ENCODE measurements around the gene SYNC.

Gene SYNC

GRCh38 chr1:32702599-32703478 is at the start of gene SYNC:
Gene SYNC (minus strand): TSS chr1:32702770. CDS start chr1:32702660, 110 bp downstream.
- no peak for DNase-seq

DNA sequence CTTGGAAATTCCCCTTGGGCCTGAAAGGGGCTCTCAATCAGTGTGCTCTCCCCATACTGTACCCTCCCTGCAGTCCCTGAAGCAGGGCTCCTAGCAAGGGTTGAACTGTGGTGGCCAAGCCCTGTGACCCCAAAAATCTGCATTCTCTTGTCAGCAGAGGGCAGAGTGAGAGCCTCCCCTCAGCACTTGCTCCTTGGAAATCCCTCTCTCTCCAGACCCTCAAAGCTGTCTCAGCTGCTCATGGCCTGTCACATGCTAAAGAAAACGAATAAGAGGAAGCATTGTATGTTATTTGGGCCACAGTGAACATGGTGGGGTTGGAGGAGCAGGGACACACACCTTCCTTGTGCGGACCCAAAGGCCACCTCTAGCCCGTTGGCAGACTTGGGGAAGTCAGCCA is 47.2 kb upstream of the SYNC start:
- DNase-seq: no peak

DNA sequence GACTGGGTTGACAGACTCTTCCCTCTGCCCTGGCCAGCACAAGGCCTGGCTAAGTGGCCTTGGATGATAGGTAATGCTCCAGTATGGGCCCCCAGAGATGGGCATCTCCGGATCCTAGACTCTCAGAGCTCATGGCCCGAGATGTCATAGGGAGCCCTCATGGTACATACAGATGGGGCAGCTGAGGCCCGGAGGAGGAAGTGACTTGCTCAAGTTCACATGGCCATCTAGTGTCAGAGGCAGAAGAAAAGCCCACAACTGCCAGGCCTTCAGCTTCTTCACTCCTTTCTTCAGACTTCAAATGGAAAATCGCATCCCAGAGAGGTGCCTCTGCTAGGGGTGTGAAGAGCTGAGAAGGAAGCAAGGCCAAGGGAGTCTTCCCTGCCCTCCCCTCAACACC is 46.8 kb upstream of the SYNC start:
- DNase-seq: no peak

DNA sequence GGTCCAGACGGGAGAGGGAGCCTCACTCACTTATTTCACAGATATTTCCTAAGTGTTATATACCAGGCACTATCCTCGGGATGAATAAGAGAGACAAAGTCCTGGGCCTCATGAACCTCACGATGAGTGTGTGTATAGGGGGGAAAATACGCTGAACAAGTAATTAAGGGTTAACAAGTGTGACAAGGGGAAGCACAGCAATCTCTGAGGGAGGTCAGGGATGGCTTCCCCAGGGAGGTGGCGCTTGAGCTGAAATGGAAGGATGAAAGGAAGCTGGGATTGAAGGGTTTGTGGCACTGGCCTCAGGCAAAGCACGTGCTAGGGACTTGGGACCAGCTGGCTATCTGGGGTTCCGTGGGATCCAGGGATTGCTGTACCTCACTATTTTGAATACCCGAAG is 46.4 kb upstream of the SYNC start:
- no peak for DNase-seq

DNA sequence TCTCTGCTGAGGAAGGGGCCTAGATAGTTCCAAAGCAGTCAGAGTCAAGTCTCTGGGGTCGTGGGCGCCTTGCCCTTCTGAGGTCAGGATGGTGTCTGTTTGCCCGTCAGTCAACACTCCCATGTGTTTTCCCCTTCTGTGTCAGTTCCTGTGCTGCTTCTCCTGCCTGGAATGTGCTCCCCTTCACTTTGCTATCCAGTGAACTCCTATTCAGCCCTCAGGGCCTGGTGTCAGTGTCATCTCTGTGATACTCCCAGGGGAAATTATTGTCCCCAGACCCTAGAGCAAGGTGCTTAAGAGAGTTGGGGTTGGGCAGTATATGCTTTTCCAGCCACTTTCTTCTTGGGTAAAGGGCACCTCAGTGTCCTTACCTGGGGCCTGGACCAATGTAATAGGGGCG is 45.8 kb upstream of the SYNC start:
- no peak for DNase-seq

DNA sequence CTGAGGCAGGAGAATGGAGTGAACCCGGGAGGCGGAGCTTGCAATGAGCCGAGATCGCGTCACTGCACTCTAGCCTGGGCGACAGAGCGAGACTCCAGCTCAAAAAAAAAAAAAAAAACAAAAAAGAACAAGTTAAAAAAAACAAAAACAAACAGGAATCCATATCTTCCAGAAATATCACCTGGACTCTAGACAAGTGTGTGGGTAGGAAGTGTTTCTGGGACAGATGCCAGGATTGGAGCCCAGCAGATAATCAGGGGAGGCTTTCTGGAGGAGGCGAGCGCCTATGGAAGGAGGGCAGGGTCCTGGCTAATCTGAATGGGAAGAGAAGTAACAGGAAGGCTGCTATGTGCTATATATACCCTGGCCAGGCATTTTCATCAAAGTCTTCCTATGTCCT is 43.6 kb upstream of the SYNC start:
- no peak for DNase-seq

- no peak for DNase-seq
These were observed 41.5 kb upstream of the SYNC start for GRCh38 chr1:32744071-32744425.

- no peak for DNase-seq
These were observed 41.0 kb upstream of the SYNC start for GRCh38 chr1:32743380-32744070.

- no peak for DNase-seq
These were observed 40.4 kb upstream of the SYNC start for GRCh38 chr1:32742956-32743355.

GRCh38 chr1:32742199-32742947 is 39.8 kb upstream of the SYNC start:
- DNase-seq: no peak

GRCh38 chr1:32741413-32742198 is 39.0 kb upstream of the SYNC start:
- DNase-seq: no peak

DNA sequence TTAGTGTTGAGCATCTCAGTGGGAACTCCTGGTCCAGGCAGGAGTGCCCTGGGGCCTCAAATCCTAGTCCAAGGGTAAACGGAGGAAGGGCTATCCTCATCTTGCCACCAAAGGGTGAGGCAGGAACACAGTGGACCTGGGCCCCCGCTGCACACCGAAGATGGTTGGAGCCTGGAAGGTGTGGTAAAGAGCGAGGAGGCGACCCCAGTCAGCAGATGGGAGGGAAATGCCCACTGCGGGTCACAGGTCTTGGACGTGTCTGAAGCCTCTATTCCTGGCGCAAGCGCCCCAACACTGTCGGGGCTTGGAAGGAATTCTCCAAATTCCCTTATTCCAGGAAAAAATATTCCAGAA is 38.5 kb upstream of the SYNC start:
- no peak for DNase-seq

- DNase-seq: no peak
These were observed 34.5 kb upstream of the SYNC start for GRCh38 chr1:32736812-32737791.

- DNase-seq: no peak
These were observed 31.2 kb upstream of the SYNC start for GRCh38 chr1:32733582-32734321.

DNA sequence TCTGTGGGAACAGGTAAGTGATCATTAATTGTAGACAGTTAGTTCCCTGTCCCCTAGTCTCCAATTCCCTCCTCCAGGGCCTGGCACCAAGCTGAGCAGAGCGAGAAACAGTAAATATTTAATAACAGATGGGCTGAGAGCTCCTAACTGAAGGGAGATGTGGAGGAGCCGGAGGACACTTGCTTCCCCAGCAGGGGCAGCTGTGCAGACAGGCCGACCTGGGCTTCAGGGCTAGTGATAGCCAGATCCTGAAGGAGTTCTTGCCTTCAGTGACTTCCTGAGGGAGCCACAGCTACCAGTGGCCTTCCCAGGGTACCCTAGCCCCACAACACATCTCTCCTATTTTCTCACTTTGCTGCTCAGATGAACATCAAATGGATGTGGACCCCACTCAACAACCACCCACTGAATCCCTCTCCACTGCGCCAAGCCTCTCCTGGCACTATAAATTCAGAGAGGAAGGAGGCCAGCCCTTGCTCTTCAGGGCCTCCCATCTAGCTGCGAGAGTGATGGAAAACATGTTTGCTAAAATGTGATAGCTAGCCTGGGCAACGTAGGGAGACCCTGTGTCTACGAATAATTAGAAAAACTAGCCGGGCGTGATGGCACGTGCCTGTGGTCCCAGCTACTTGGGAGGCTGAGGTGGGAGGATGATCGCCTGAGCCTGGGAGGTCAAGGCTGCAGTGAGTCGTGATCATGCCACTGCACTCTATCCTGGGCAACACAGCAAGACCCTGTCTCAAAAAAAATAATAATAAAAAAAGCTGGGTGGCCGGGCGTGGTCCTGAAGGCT is 26.9 kb upstream of the SYNC start:
- DNase-seq: no peak

DNA sequence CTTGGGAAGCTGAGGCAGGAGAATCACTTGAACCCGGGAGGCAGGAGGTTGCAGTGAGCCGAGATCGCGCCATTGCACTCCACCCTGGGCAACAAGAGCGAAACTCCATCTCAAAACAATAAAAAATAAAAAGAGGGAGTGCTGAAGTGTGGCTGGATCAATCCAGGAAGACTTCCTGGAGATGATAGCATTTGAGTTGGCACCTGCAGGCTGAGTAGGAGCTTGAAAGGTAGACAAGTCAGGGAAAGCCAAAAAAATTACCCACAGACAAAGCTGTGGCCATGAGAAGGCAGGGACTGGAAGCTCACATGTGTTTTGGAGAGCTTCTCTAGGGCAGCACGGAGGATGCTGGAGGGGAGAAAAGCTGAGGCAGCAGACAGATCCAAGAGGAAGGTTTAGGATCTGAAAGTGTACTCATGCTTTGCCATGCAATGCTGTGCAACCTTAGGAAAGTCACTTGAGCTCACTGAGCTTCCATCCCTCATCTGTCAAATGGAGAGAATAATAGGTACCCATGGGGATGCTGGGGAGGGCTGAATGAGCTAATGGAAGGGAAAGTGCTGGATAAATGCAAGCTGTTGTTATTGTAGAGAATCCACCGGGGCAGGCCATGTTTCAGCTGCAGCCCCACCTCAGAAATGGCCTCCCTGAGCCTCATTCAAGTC is 26.0 kb upstream of the SYNC start:
- DNase-seq: no peak

- no peak for DNase-seq
These were observed 25.3 kb upstream of the SYNC start for GRCh38 chr1:32727876-32728275.

DNA sequence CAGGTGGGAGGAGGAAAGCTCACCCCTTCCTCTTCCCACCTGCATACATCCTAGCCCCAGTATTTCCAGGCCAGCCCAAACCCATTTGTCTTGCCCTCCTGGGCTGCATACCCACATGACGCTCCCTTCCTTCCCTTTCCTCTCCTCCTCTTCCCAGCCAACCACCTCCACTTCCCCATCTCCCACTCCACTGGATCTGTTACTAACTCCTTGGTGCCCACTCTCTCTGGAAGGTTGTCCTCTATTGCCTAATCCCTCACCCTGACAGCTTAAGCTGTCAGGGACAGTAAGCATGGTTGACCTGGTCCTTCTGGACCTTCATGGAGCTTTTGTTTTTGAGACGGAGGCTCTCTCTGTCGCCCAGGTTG is 23.0 kb upstream of the SYNC start:
- DNase-seq: no peak

Data from activated CD4-positive, alpha-beta T cell treated with anti-CD3 and anti-CD28 coated beads for 4 hours (primary cell).